ENCODE results near the gene SND1. TPM values are rescaled to one million over a fixed set of nuclear protein-coding genes. Genes with fewer than 3 reads are reported as not detected.

SND1 gene
- total and polyA plus RNA-seq, 2 donors (not counting 3 experiments of a cell fraction or from before 2014, with no cell fraction given): 116 to 249 TPM

DNA sequence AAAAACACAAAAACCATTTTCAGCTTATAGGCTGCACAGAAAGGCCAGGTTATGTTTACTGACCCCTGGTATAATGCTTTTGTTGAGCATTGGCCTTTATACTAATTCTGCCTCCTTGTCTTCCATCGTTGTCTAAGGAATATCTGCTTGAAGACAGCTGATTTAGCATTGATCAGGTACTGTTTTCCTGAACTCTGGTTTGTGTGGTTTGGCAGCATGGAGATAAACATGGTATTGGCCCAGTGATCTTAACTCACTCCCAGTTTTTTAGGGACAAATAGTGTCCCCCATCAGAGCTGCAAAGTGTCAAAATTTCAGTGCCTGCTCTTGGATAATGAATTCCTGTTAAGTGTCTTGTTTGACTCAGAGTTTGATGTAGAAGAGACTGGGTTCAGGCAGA is 100.8 kb downstream of the SND1 start:
- Histone ChIP-seq H3K9me3 (replicated peaks; ENCODE audit: control insufficient read depth, insufficient read depth, low read length) (no peaks in the 10 kb centered on the region), H3K27me3 (ENCODE audit: control insufficient read depth in 2 of 2, insufficient read depth in 2 of 2, low read length in 2 of 2) (no peaks in the 10 kb centered on the region), H3K79me2 (ENCODE audit: control insufficient read depth, insufficient read depth, low read length) (peaks cover 90% of the 10 kb centered on the region), H2AFZ (ENCODE audit: low read depth, low read length) (no peak overlapping the region), H3K27ac (ENCODE audit: insufficient read depth, low read depth, low read length) (no peak overlapping the region), H3K4me1 (ENCODE audit: control insufficient read depth, extremely low read depth, insufficient read depth, low read length) (no peaks in the 10 kb centered on the region), H3K4me3 (replicated peaks in 1 of 3; ENCODE audit: insufficient read depth in 1 of 3, low read depth in 1 of 3, low read length in 3 of 3) (no peak overlapping the region), H4K20me1 (replicated peaks; ENCODE audit: control insufficient read depth, extremely low read depth, insufficient read depth, low read length) (peaks cover 3% of the 10 kb centered on the region), H3K9me1 (replicated peaks; ENCODE audit: control insufficient read depth, extremely low read depth, insufficient read depth, low read length) (no peaks in the 10 kb centered on the region), H3K9ac (replicated peaks; ENCODE audit: extremely low read depth, insufficient read depth, low read length) (no peak overlapping the region), H3K36me3 (ENCODE audit: control insufficient read depth in 2 of 2, extremely low read depth in 1 of 2, insufficient read depth in 2 of 2, low read length in 2 of 2) (no peaks in the 10 kb centered on the region), H3K4me2 (ENCODE audit: insufficient read depth, low read length) (no peak overlapping the region)
- ChIA-PET CTCF (no interaction called here), POLR2A (no interaction called here)
- dilution Hi-C loops (cut with MboI; ENCODE audit: extremely low pct_ligation_motif_present, low sequenced_read_pairs): no loop called here
- BruUV-seq (replicated peaks): no TSS peak
- FAIRE-seq (no peak), DNase-seq (ENCODE audit: low read depth, low spot score) (no peak)
- TF ChIP-seq GATA2 (IDR thresholded peaks at IDR 0.05; ENCODE audit: insufficient read depth, insufficient read length, low read depth, low read length) (no peak), FOS (IDR thresholded peaks at IDR 0.05; ENCODE audit: borderline replicate concordance, insufficient read depth, low read length) (no peak), EZH2 (IDR thresholded peaks at IDR 0.05; ENCODE audit: borderline replicate concordance, low read depth, low read length, severe bottlenecking) (no peak), JUN (IDR thresholded peaks at IDR 0.05; ENCODE audit: borderline replicate concordance, insufficient read depth, insufficient read length, low read depth) (no peak), POLR2A (IDR thresholded peaks at IDR 0.05; ENCODE audit: low read depth, low read length) (no peak), POLR2AphosphoS5 (IDR thresholded peaks at IDR 0.05; ENCODE audit: insufficient read depth, low read depth, low read length) (no peak), MYC (IDR thresholded peaks at IDR 0.05; ENCODE audit: low read depth, low read length) (no peak)
- TF ChIP-seq, protein P1, sequence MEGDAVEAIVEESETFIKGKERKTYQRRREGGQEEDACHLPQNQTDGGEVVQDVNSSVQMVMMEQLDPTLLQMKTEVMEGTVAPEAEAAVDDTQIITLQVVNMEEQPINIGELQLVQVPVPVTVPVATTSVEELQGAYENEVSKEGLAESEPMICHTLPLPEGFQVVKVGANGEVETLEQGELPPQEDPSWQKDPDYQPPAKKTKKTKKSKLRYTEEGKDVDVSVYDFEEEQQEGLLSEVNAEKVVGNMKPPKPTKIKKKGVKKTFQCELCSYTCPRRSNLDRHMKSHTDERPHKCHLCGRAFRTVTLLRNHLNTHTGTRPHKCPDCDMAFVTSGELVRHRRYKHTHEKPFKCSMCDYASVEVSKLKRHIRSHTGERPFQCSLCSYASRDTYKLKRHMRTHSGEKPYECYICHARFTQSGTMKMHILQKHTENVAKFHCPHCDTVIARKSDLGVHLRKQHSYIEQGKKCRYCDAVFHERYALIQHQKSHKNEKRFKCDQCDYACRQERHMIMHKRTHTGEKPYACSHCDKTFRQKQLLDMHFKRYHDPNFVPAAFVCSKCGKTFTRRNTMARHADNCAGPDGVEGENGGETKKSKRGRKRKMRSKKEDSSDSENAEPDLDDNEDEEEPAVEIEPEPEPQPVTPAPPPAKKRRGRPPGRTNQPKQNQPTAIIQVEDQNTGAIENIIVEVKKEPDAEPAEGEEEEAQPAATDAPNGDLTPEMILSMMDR (IDR thresholded peaks at IDR 0.05; ENCODE audit: extremely low read depth in 1 of 2, insufficient read depth in 1 of 2, low read depth in 1 of 2, low read length in 2 of 2): no peak
- TF ChIP-seq, protein P2, sequence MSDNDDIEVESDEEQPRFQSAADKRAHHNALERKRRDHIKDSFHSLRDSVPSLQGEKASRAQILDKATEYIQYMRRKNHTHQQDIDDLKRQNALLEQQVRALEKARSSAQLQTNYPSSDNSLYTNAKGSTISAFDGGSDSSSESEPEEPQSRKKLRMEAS (IDR thresholded peaks at IDR 0.05; ENCODE audit: insufficient read depth, insufficient read length): no peak
- intact Hi-C loops (cut with micrococcal nuclease): no loop called here

All from endothelial cell of umbilical vein (primary cell).